Measurements from ENCODE around the gene COLEC12.

COLEC12 gene

DNA sequence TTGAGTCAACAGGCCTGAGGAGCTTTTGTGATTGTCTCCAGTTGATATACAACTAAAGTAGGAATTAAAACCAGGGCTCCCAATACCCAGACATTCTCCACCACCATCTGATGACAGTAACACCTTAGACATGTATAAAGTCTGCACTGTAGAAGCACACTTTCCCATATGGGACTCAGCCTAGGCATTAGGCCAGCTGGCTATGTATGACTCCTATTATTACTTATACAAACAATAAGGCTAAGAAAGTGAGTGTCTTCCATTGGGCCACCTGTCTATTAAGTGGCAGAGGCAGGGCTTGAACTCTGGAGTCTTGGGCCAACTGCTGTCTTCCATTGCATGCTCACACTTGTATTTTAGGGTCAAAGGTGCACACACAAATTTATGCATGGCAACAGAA, 32.1 kb upstream of the COLEC12 start:
- TF ChIP-seq ZNF48 (tag by site-specific recombination; IDR thresholded peaks at IDR 0.05) (no peak), MZF1 (tag by site-specific recombination; IDR thresholded peaks at IDR 0.05; ENCODE audit: borderline replicate concordance) (no peak), ZNF335 (tag by site-specific recombination; conservative IDR thresholded peaks at IDR 0.05) (no peak), ZNF585B (tag by site-specific recombination; IDR thresholded peaks at IDR 0.05) (no peak), SP3 (tag by site-specific recombination; IDR thresholded peaks at IDR 0.05) (no peak), ZNF311 (tag by site-specific recombination; IDR thresholded peaks at IDR 0.05; ENCODE audit: borderline replicate concordance) (no peak), ZNF654 (tag by site-specific recombination; IDR thresholded peaks at IDR 0.05; ENCODE audit: low read depth) (no peak), TRIM28 (IDR thresholded peaks at IDR 0.05; ENCODE audit: borderline replicate concordance, low read length) (no peak), ZNF146 (tag by site-specific recombination; IDR thresholded peaks at IDR 0.05) (no peak), ZNF510 (tag by site-specific recombination; IDR thresholded peaks at IDR 0.05; ENCODE audit: insufficient replicate concordance) (no peak), SALL2 (tag by site-specific recombination; IDR thresholded peaks at IDR 0.05; ENCODE audit: borderline replicate concordance) (no peak), ZNF37A (tag by site-specific recombination; IDR thresholded peaks at IDR 0.05) (no peak), ZNF843 (tag by site-specific recombination; IDR thresholded peaks at IDR 0.05) (no peak), ZNF560 (tag by site-specific recombination; IDR thresholded peaks at IDR 0.05; ENCODE audit: borderline replicate concordance) (no peak), ZNF664 (tag by site-specific recombination; IDR thresholded peaks at IDR 0.05) (no peak), FEZF1 (tag by site-specific recombination; IDR thresholded peaks at IDR 0.05) (no peak)
- TF ChIP-seq, protein P1, sequence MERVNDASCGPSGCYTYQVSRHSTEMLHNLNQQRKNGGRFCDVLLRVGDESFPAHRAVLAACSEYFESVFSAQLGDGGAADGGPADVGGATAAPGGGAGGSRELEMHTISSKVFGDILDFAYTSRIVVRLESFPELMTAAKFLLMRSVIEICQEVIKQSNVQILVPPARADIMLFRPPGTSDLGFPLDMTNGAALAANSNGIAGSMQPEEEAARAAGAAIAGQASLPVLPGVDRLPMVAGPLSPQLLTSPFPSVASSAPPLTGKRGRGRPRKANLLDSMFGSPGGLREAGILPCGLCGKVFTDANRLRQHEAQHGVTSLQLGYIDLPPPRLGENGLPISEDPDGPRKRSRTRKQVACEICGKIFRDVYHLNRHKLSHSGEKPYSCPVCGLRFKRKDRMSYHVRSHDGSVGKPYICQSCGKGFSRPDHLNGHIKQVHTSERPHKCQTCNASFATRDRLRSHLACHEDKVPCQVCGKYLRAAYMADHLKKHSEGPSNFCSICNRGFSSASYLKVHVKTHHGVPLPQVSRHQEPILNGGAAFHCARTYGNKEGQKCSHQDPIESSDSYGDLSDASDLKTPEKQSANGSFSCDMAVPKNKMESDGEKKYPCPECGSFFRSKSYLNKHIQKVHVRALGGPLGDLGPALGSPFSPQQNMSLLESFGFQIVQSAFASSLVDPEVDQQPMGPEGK (tag by site-specific recombination; IDR thresholded peaks at IDR 0.05) = no peak
- TF ChIP-seq, protein P2, sequence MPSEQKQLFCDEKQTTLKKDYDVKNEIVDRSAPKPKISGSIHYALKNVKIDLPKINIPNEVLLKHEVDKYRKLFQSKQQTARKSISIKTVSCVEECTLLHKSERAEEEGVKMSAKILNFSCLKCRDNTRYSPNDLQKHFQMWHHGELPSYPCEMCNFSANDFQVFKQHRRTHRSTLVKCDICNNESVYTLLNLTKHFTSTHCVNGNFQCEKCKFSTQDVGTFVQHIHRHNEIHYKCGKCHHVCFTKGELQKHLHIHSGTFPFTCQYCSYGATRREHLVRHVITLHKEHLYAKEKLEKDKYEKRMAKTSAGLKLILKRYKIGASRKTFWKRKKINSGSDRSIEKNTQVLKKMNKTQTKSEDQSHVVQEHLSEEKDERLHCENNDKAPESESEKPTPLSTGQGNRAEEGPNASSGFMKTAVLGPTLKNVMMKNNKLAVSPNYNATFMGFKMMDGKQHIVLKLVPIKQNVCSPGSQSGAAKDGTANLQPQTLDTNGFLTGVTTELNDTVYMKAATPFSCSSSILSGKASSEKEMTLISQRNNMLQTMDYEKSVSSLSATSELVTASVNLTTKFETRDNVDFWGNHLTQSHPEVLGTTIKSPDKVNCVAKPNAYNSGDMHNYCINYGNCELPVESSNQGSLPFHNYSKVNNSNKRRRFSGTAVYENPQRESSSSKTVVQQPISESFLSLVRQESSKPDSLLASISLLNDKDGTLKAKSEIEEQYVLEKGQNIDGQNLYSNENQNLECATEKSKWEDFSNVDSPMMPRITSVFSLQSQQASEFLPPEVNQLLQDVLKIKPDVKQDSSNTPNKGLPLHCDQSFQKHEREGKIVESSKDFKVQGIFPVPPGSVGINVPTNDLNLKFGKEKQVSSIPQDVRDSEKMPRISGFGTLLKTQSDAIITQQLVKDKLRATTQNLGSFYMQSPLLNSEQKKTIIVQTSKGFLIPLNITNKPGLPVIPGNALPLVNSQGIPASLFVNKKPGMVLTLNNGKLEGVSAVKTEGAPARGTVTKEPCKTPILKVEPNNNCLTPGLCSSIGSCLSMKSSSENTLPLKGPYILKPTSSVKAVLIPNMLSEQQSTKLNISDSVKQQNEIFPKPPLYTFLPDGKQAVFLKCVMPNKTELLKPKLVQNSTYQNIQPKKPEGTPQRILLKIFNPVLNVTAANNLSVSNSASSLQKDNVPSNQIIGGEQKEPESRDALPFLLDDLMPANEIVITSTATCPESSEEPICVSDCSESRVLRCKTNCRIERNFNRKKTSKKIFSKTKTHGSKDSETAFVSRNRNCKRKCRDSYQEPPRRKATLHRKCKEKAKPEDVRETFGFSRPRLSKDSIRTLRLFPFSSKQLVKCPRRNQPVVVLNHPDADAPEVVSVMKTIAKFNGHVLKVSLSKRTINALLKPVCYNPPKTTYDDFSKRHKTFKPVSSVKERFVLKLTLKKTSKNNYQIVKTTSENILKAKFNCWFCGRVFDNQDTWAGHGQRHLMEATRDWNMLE (tag by site-specific recombination; conservative IDR thresholded peaks at IDR 0.05; ENCODE audit: low read depth) = no peak
- TF ChIP-seq, protein P3, sequence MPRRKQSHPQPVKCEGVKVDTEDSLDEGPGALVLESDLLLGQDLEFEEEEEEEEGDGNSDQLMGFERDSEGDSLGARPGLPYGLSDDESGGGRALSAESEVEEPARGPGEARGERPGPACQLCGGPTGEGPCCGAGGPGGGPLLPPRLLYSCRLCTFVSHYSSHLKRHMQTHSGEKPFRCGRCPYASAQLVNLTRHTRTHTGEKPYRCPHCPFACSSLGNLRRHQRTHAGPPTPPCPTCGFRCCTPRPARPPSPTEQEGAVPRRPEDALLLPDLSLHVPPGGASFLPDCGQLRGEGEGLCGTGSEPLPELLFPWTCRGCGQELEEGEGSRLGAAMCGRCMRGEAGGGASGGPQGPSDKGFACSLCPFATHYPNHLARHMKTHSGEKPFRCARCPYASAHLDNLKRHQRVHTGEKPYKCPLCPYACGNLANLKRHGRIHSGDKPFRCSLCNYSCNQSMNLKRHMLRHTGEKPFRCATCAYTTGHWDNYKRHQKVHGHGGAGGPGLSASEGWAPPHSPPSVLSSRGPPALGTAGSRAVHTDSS (tag by site-specific recombination; IDR thresholded peaks at IDR 0.05) = no peak
- TF ChIP-seq, protein P4, sequence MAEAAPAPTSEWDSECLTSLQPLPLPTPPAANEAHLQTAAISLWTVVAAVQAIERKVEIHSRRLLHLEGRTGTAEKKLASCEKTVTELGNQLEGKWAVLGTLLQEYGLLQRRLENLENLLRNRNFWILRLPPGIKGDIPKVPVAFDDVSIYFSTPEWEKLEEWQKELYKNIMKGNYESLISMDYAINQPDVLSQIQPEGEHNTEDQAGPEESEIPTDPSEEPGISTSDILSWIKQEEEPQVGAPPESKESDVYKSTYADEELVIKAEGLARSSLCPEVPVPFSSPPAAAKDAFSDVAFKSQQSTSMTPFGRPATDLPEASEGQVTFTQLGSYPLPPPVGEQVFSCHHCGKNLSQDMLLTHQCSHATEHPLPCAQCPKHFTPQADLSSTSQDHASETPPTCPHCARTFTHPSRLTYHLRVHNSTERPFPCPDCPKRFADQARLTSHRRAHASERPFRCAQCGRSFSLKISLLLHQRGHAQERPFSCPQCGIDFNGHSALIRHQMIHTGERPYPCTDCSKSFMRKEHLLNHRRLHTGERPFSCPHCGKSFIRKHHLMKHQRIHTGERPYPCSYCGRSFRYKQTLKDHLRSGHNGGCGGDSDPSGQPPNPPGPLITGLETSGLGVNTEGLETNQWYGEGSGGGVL (tag by site-specific recombination; IDR thresholded peaks at IDR 0.05) = no peak
- Histone ChIP-seq H3K36me3 (ENCODE audit: control insufficient read depth in 2 of 2, insufficient read depth in 1 of 2, low read length in 2 of 2) (no peaks in the 10 kb centered on the region), H3K4me3 (ENCODE audit: low read depth, low read length) (no peak overlapping the region), H3K9me3 (ENCODE audit: control insufficient read depth, insufficient read depth, low read depth, low read length) (no peaks in the 10 kb centered on the region), H3K4me1 (ENCODE audit: control insufficient read depth, insufficient read depth, low read length) (no peaks in the 10 kb centered on the region), H3K27ac (ENCODE audit: extremely low read depth, low read depth, low read length) (no peak overlapping the region)
- ChIA-PET CTCF (no interaction called here), POLR2A (no interaction called here)

Measured in HEK293 (cell line).